AML-193 (cell line): ENCODE measurements around the gene NHLH1.

Experiments
- DNase-seq, 2 experiments: peaks; one replicate each; lab custom pipeline; 2025; lab: John Stamatoyannopoulos, UW

Gene NHLH1

GRCh38 chr1:160359559-160360226 lies 7.2 kb upstream of the NHLH1 start:
- DNase-seq: no peak

GRCh38 chr1:160360227-160360695 lies 6.6 kb upstream of the NHLH1 start:
- DNase-seq: no peak

GRCh38 chr1:160361199-160361598 lies 5.7 kb upstream of the NHLH1 start:
- DNase-seq: no peak

- no peak for DNase-seq
These were observed 5.1 kb upstream of the NHLH1 start for GRCh38 chr1:160361814-160362167.

GRCh38 chr1:160362168-160362957 lies 4.5 kb upstream of the NHLH1 start:
- DNase-seq: no peak

GRCh38 chr1:160363010-160363409 lies 3.9 kb upstream of the NHLH1 start:
- DNase-seq: no peak

- no peak for DNase-seq
These were observed 2.7 kb upstream of the NHLH1 start for GRCh38 chr1:160363951-160364735.

GRCh38 chr1:160365325-160365724 lies 1.5 kb upstream of the NHLH1 start:
- no peak for DNase-seq

GRCh38 chr1:160367516-160367900 lies 637 bp downstream of the NHLH1 start:
- no peak for DNase-seq

GRCh38 chr1:160367934-160368923 lies 1.4 kb downstream of the NHLH1 start:
- DNase-seq: no peak

- DNase-seq: no peak
These were observed 2.2 kb downstream of the NHLH1 start for GRCh38 chr1:160369087-160369486.

- no peak for DNase-seq
These were observed 3.9 kb downstream of the NHLH1 start for GRCh38 chr1:160370561-160371345.

GRCh38 chr1:160371346-160371631 lies 4.4 kb downstream of the NHLH1 start:
- no peak for DNase-seq

- no peak for DNase-seq
These were observed 4.9 kb downstream of the NHLH1 start for GRCh38 chr1:160371756-160372155.

GRCh38 chr1:160373696-160374095 lies 6.8 kb downstream of the NHLH1 start:
- peak; percentile 9 to 26 for DNase-seq

GRCh38 chr1:160374306-160375110 lies 7.6 kb downstream of the NHLH1 start:
- DNase-seq: no peak

GRCh38 chr1:160375788-160376524 lies 9.1 kb downstream of the NHLH1 start:
- DNase-seq: peak in 1 of 2 experiments; percentile 13

- peak; percentile 74 to 76 for DNase-seq
These were observed 9.8 kb downstream of the NHLH1 start for GRCh38 chr1:160376525-160377131.
